DOHH2 (cell line): Measurements from ENCODE around the gene NAXD.

Source experiments
- H3F3A ChIP-seq: fragments of 200-600 bp; sonication (generic), shearing (Covaris generic); 2 replicates; pipeline ENCODE4 v1.6.0; 2016; ENCODE audit warnings: antibody characterized with exemption, mild to moderate bottlenecking; ENCODE audit not compliant: control insufficient read depth, insufficient read depth
- H3K27ac ChIP-seq: fragments of 200-600 bp; sonication (generic); 2 replicates; pipeline ENCODE4 v1.5.1; 2014; ENCODE audit warnings: low read depth, mild to moderate bottlenecking, low read length, moderate library complexity
- H3K27me3 ChIP-seq: fragments of 200-600 bp; sonication (generic); 2 replicates; pipeline ENCODE4 v1.6.1; 2014; ENCODE audit warnings: mild to moderate bottlenecking, low read length, mixed read lengths; ENCODE audit not compliant: control insufficient read depth
- H3K36me3 ChIP-seq: fragments of 200-600 bp; sonication (generic); 2 replicates; pipeline ENCODE4 v1.6.1; 2014; ENCODE audit warnings: mild to moderate bottlenecking, low read length, moderate library complexity, mixed read lengths; ENCODE audit not compliant: control insufficient read depth
- H3K4me1 ChIP-seq: fragments of 200-600 bp; sonication (generic); 2 replicates; pipeline ENCODE4 v1.6.1; 2014; ENCODE audit warnings: mild to moderate bottlenecking, low read length, mixed read lengths; ENCODE audit not compliant: control insufficient read depth
- H3K4me2 ChIP-seq: fragments of 200-600 bp; sonication (generic); 2 replicates; pipeline ENCODE4 v1.6.0; 2014; ENCODE audit warnings: mild to moderate bottlenecking, low read length, moderate library complexity
- H3K4me3 ChIP-seq: fragments of 200-600 bp; sonication (generic); 2 replicates; pipeline ENCODE4 v1.5.1; 2014; ENCODE audit warnings: mild to moderate bottlenecking, low read length, mixed read lengths
- H3K79me2 ChIP-seq: fragments of 200-600 bp; sonication (generic); 2 replicates; pipeline ENCODE4 v1.6.1; 2014; ENCODE audit warnings: mild to moderate bottlenecking, low read length, mixed read lengths; ENCODE audit not compliant: control insufficient read depth
- H3K9me2 ChIP-seq: fragments of 200-600 bp; sonication (generic); replicated peaks from 2 replicates; pipeline ENCODE4 v1.6.1; 2014; ENCODE audit warnings: mild to moderate bottlenecking, low read length, mixed read lengths; ENCODE audit not compliant: control insufficient read depth
- H3K9me3 ChIP-seq: fragments of 200-600 bp; sonication (generic); 2 replicates; pipeline ENCODE4 v1.6.1; 2014; ENCODE audit warnings: antibody characterized with exemption, low read length, mixed read lengths; ENCODE audit not compliant: control insufficient read depth, insufficient read depth
- H4K20me1 ChIP-seq: fragments of 200-600 bp; sonication (generic); 2 replicates; pipeline ENCODE4 v1.6.0; 2014; ENCODE audit warnings: low read depth, mild to moderate bottlenecking, antibody characterized with exemption, low read length, moderate library complexity; ENCODE audit not compliant: control insufficient read depth, insufficient read depth
- CTCF ChIP-seq: fragments of 200-600 bp; sonication (generic); IDR thresholded peaks from one replicate; pipeline ENCODE4 v1.5.1; 2014; ENCODE audit warnings: antibody characterized with exemption, mild to moderate bottlenecking, low read depth, low read length; ENCODE audit not compliant: poor library complexity, severe bottlenecking
- EZH2phosphoT487 ChIP-seq: fragments of 200-600 bp; sonication (generic); IDR thresholded peaks from 2 replicates; pipeline ENCODE4 v1.6.1; 2017; ENCODE audit warnings: borderline replicate concordance, mild to moderate bottlenecking, antibody characterized with exemption, low read length, moderate library complexity, mixed read lengths

NAXD gene

GRCh38 chr13:110637275-110637674 is 21.9 kb downstream of the NAXD start:
- Histone ChIP-seq H3K4me1 (no peaks in the 10 kb centered on the region), H4K20me1 (no peaks in the 10 kb centered on the region), H3F3A (peaks cover 5% of the 10 kb centered on the region; the same call in 1 of the 2 replicates), H3K9me3 (no peaks in the 10 kb centered on the region), H3K4me3 (no peak overlapping the region), H3K79me2 (no peaks in the 10 kb centered on the region), H3K36me3 (peaks cover 35% of the 10 kb centered on the region; the same call in 1 of the 2 replicates), H3K27ac (no peak overlapping the region), H3K4me2 (no peak overlapping the region), H3K27me3 (no peaks in the 10 kb centered on the region), H3K9me2 (no peaks in the 10 kb centered on the region)
- TF ChIP-seq CTCF (no peak), EZH2phosphoT487 (no peak)

GRCh38 chr13:110637747-110638146 is 22.4 kb downstream of the NAXD start:
- Histone ChIP-seq H3F3A (peaks cover 5% of the 10 kb centered on the region; the same call in 1 of the 2 replicates), H3K9me3 (no peaks in the 10 kb centered on the region), H3K4me2 (no peak overlapping the region), H3K4me1 (no peaks in the 10 kb centered on the region), H3K9me2 (no peaks in the 10 kb centered on the region), H3K27me3 (no peaks in the 10 kb centered on the region), H4K20me1 (no peaks in the 10 kb centered on the region), H3K79me2 (no peaks in the 10 kb centered on the region), H3K4me3 (no peak overlapping the region), H3K27ac (no peak overlapping the region), H3K36me3 (peaks cover 39% of the 10 kb centered on the region; the same call in 1 of the 2 replicates)
- TF ChIP-seq EZH2phosphoT487 (no peak), CTCF (no peak)

DNA sequence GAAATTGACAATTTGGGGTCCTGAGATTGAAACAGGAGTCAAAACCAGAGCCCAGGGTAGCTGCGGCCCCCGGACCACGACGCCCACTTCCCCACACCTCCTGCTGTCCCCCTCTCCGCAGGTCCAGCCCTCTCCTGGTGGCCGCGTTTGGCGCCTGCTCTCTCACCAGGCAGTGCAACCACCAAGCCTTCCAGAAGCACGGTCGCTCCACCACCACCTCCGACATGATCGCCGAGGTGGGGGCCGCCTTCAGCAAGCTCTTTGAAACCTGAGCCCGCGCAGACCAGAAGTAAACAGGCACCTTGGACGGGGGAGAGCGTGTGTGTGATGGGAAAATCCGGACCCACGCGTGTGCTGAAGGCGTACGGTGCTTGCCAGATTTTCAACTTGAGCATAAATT is 22.9 kb downstream of the NAXD start:
- Histone ChIP-seq H3K4me1 (peaks cover 2% of the 10 kb centered on the region; the same call in 1 of the 2 replicates), H3K27ac (no peak overlapping the region), H3K36me3 (peaks cover 41% of the 10 kb centered on the region; the same call in 1 of the 2 replicates), H3K4me3 (no peak overlapping the region), H3K9me3 (no peaks in the 10 kb centered on the region), H3K27me3 (no peaks in the 10 kb centered on the region), H4K20me1 (no peaks in the 10 kb centered on the region), H3K9me2 (no peaks in the 10 kb centered on the region), H3F3A (peaks cover 5% of the 10 kb centered on the region; the same call in 1 of the 2 replicates), H3K4me2 (no peak overlapping the region), H3K79me2 (no peaks in the 10 kb centered on the region)
- TF ChIP-seq CTCF (no peak), EZH2phosphoT487 (no peak)
